AG04449 (cell line): ENCODE measurements around the gene RECQL5.

Experiments used
- CTCF ChIA-PET: fragments of 350-600 bp; formaldehyde crosslinking; extraction: SDS; loops from one replicate; lab custom pipeline; 2021; ENCODE audit warnings: antibody characterized with exemption; lab: Yijun Ruan, JAX
- POLR2A ChIA-PET: fragments of 400-600, 350-600 bp; formaldehyde crosslinking; extraction: SDS; loops from one replicate; lab custom pipeline; 2020; ENCODE audit warnings: antibody characterized with exemption, inconsistent platforms; lab: Yijun Ruan, JAX
- DNase-seq: peaks from one replicate; pipeline ENCODE4 v3.0.0-alpha.2; 2010; ENCODE audit warnings: low read depth, low spot score
- H3K4me3 ChIP-seq: 2 replicates; pipeline ENCODE4 v1.5.1; 2011; ENCODE audit warnings: low read depth, mild to moderate bottlenecking, control low read depth, low read length
- TF ChIP-seq, protein P1 (sequence below): IDR thresholded peaks from one replicate; pipeline ENCODE4 v1.5.1; 2011; ENCODE audit warnings: mild to moderate bottlenecking, moderate library complexity, low read length, control low read depth, inconsistent platforms; ENCODE audit not compliant: insufficient read depth; ENCODE audit errors: missing control alignments

The RECQL5 gene

DNA sequence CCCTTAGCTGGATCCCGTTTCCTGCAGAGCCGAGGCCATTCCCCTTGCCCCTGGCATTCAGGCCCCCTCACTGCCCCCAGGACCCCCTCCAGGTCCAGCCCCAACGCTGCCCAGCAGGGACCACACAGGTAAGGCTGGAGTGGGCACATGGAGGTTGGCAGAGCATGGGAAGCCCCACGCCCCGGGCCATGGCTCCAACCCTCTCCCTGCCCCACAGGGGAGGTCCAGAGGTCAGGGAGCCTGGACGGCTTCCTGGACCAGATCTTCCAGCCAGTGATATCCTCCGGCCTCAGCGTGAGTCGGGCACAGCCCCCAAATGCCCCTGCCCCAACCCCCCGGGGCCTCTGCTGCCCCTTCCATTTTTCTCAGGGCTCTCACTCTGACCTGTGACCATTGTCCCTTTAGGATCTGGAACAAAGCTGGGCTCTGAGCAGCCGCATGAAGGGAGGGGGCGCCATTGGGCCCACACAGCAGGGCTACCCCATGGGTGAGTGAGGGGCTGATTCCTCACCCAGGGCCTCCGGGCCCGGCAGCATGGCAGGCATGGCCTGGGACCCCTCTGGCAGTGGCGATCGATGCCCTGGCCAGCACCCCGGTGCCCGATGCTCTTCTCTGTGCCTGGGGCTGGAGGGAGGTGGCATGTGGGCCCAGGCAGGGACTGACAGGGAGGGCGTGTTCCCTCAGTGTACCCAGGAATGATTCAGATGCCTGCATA is 52.2 kb downstream of the RECQL5 start:
- ChIA-PET POLR2A (no interaction called here), CTCF (interaction anchor here (1.2 to 19.8 kb wide), 5 partner anchors 11 to 190 kb away, joined by 3 to 357 read pairs (median 21); partner anchors contain the start of gene SMIM5)
- DNase-seq = no peak
- no peak overlapping the region for H3K4me3 ChIP-seq
- TF ChIP-seq, protein P1, sequence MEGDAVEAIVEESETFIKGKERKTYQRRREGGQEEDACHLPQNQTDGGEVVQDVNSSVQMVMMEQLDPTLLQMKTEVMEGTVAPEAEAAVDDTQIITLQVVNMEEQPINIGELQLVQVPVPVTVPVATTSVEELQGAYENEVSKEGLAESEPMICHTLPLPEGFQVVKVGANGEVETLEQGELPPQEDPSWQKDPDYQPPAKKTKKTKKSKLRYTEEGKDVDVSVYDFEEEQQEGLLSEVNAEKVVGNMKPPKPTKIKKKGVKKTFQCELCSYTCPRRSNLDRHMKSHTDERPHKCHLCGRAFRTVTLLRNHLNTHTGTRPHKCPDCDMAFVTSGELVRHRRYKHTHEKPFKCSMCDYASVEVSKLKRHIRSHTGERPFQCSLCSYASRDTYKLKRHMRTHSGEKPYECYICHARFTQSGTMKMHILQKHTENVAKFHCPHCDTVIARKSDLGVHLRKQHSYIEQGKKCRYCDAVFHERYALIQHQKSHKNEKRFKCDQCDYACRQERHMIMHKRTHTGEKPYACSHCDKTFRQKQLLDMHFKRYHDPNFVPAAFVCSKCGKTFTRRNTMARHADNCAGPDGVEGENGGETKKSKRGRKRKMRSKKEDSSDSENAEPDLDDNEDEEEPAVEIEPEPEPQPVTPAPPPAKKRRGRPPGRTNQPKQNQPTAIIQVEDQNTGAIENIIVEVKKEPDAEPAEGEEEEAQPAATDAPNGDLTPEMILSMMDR = no peak

DNA sequence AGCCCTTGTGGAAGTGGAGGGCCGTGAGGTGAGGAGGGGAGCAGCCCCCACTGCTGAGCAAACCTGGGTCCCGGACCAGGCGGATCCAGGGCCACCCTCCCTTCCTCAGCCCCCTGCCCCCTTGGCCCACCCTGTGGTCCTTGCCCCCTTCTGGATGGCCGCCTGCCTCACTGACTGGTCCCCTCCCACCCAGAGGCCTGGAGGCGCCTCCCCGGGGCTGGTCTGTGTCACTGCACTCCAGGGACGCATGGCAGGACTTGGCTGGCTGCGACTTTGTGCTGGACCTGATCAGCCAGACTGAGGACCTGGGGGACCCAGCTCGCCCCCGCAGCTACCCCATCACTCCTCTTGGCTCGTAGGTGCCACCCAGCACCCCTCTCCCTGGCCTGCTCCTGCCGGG is 52.9 kb downstream of the RECQL5 start:
- TF ChIP-seq, protein P1 = peak; percentile 13
- H3K4me3 ChIP-seq = no peak overlapping the region
- ChIA-PET POLR2A (no interaction called here), CTCF (interaction anchor here (0.8 to 19.8 kb wide), 5 partner anchors 10 to 135 kb away, joined by 3 to 357 read pairs (median 29); partner anchors contain the start of gene SMIM5)
- no peak for DNase-seq

DNA sequence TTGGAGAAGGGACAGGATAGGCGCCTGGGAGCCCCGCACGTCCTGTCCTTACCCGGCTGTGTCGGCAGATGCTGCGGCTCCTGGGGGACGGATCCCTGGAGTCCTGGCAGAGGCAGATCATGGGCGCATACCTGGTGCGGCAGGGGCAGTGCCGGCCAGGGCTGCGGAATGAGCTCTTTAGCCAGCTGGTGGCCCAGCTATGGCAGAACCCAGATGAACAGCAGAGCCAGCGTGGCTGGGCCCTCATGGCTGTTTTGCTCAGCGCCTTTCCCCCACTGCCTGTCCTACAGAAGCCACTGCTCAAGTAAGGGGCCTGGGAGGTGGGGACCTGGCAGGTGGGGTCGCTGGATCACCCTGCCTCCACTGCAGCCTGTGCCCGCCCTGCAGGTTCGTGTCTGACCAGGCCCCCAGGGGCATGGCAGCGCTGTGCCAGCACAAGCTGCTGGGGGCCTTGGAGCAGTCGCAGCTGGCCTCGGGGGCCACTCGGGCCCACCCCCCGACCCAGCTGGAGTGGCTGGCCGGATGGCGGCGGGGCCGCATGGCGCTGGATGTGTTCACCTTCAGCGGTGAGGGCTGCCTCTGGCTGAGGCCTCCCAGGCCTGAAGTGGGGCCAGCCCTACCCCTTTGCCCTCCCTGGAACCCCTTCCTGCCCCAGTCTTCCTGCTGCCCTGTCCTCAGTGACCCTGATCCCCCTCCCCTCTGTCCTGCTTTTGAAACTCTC is 53.9 kb downstream of the RECQL5 start:
- POLR2A ChIA-PET = no interaction called here
- TF ChIP-seq, protein P1 = no peak
- H3K4me3 ChIP-seq = no peak overlapping the region
- no peak for DNase-seq
- CTCF ChIA-PET = interaction anchor here (1.8 to 19.8 kb wide), 3 partner anchors 12 to 21 kb away, joined by 7 to 357 read pairs (median 38); partner anchors contain the start of gene SMIM5

DNA sequence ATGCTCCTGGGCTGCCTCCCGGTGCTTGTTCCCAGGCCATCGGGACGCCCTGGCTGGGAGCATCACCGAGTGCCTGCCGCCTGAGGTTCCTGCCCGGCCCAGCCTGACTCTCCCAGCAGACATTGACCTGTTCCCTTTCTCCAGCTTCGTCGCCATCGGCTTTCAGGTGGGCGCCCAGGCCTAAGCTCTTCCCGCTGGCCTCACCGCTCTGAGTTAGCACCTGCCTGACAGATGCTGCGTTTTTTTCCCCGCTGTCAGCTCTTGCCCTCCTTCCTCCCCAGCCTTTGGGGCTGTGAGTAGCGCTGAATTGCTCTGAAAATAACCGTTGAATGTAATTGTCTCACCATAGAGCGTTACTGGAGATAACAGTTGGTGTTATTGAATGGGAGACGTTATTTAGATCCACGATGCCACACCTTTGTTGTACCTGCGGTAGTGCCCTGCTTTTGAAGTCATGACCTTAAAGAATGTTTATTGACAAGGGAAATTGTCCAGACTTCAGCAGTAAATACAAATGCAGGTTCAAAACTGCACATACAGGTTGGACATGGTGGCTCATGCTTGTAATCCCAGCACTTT is 55.0 kb downstream of the RECQL5 start:
- no peak for DNase-seq
- POLR2A ChIA-PET = no interaction called here
- H3K4me3 ChIP-seq = no peak overlapping the region
- CTCF ChIA-PET = interaction anchor here (1.6 to 19.8 kb wide), 4 partner anchors 12 to 137 kb away, joined by 7 to 357 read pairs (median 26); partner anchors contain the start of gene SMIM5
- TF ChIP-seq, protein P1 = no peak

DNA sequence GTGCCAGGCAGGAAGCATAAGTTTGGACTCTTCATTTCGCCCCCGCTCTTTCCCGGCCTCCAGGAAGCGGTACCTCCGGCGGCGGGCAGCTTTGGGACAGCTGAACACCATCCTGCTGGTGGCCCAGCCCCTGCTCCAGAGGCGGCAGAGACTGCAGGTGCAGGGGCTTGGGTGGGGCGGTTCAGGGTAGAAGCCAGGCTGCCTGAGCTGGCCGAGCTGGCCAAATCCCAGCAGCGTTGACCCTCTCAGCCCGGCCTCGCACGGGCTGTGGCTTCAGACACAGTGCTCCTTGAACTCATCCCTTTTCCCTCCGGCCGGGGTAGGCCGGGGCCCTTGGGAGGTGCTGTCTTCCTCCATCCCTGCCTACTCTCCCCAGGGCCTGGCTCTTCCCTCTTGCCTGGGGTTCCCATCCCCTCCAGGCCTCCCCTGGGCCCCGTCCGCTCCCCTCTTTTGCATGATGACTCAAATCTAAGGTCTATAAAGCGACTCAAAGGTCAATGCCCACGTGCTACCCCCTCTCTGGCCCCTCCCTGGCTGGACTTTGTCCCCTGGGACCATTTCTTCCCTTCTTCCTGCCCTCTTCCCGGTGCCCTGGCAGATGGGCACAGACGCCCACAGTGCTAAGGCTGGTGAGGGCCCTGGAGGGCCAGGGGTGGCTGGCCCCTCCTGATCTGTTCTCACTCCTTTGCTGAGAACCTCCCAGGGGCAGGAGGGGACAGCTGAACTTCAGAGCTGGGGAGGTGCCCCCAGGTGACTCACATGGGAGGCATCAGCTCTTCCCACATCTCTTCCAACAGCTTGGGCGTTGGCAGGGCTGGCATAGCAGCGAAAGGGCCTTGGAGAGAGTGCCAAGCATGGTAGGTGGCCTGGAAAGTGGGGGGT is 56.6 kb downstream of the RECQL5 start:
- POLR2A ChIA-PET = no interaction called here
- no peak overlapping the region for H3K4me3 ChIP-seq
- TF ChIP-seq, protein P1 = no peak
- CTCF ChIA-PET = interaction anchor here (1.6 to 19.8 kb wide), 4 partner anchors 10 to 138 kb away, joined by 8 to 357 read pairs (median 26); partner anchors contain the start of gene SMIM5
- no peak for DNase-seq
